Measurements from ENCODE around the gene MAFG. TPM values are rescaled to one million over a fixed set of nuclear protein-coding genes. Genes with fewer than 3 reads are reported as not detected.

Gene MAFG
- total and polyA plus RNA-seq, 2 of the 13 experiments (the other 11 are each of a cell fraction or from before 2014, with no cell fraction given), result 14.5 to 20.0 TPM

DNA sequence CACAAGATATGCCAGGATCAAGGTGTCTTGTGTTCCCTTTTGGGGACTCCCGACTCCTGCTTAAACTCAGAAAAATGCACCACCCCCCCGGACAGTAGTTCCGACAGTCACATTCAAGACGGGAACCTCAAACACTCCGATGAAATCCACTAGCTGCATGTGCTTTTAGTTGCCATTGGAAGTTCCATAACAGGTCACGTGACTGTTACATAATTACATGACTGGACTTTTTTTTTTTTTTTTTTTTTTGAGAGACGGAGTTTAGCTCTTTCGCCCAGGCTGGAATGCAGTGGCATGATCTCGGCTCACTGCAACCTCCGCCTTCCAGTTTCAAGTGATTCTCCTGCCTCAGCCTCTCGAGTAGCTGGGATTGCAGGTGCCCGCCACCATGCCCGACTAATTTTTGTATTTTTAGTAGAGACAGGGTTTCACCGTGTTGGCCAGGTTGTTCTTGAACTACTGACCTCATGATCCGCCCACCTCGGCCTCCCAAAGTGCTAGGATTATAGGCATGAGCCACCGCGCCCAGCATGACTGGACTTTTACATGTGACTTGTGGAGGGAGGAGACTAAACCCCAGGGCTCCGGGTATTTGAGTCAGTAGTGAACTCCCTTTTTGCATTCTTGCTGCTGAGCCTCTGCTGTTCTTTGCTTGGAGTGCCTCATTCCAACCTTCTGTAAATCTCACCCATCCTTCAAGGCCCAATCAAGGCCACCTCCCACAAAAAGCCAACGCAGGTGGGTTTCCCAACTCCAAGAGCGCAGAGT, 11.1 kb downstream of the MAFG start (continued):
- TF ChIP-seq TBX3 (IDR thresholded peaks at IDR 0.05; ENCODE audit: borderline replicate concordance), result no peak
- TF ChIP-seq ZNF572 (CRISPR knock-in tag; IDR thresholded peaks at IDR 0.05), result no peak
- TF ChIP-seq ZNF432 (CRISPR knock-in tag; IDR thresholded peaks at IDR 0.05; ENCODE audit: borderline replicate concordance), result no peak
- TF ChIP-seq ZNF703 (CRISPR knock-in tag; IDR thresholded peaks at IDR 0.05; ENCODE audit: borderline replicate concordance), result no peak
- TF ChIP-seq, protein P1, sequence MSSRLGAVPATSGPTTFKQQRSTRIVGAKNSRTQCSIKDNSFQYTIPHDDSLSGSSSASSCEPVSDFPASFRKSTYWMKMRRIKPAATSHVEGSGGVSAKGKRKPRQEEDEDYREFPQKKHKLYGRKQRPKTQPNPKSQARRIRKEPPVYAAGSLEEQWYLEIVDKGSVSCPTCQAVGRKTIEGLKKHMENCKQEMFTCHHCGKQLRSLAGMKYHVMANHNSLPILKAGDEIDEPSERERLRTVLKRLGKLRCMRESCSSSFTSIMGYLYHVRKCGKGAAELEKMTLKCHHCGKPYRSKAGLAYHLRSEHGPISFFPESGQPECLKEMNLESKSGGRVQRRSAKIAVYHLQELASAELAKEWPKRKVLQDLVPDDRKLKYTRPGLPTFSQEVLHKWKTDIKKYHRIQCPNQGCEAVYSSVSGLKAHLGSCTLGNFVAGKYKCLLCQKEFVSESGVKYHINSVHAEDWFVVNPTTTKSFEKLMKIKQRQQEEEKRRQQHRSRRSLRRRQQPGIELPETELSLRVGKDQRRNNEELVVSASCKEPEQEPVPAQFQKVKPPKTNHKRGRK (CRISPR knock-in tag; IDR thresholded peaks at IDR 0.05), result no peak
- TF ChIP-seq PAWR (CRISPR knock-in tag; IDR thresholded peaks at IDR 0.05; ENCODE audit: borderline replicate concordance), result no peak
- TF ChIP-seq POLR2G (IDR thresholded peaks at IDR 0.05; ENCODE audit: low read depth, low read length), result peak; percentile 41; the same call in 1 of the 2 replicates
- no peak for TF ChIP-seq CREM (IDR thresholded peaks at IDR 0.05)
- no peak for TF ChIP-seq CREM (CRISPR knock-in tag; IDR thresholded peaks at IDR 0.05)
- TF ChIP-seq ZFP82 (CRISPR knock-in tag; IDR thresholded peaks at IDR 0.05; ENCODE audit: borderline replicate concordance), result no peak
- TF ChIP-seq, protein P2, sequence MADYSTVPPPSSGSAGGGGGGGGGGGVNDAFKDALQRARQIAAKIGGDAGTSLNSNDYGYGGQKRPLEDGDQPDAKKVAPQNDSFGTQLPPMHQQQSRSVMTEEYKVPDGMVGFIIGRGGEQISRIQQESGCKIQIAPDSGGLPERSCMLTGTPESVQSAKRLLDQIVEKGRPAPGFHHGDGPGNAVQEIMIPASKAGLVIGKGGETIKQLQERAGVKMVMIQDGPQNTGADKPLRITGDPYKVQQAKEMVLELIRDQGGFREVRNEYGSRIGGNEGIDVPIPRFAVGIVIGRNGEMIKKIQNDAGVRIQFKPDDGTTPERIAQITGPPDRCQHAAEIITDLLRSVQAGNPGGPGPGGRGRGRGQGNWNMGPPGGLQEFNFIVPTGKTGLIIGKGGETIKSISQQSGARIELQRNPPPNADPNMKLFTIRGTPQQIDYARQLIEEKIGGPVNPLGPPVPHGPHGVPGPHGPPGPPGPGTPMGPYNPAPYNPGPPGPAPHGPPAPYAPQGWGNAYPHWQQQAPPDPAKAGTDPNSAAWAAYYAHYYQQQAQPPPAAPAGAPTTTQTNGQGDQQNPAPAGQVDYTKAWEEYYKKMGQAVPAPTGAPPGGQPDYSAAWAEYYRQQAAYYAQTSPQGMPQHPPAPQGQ (CRISPR knock-in tag; IDR thresholded peaks at IDR 0.05; ENCODE audit: borderline replicate concordance), result no peak
- TF ChIP-seq PITX1 (CRISPR knock-in tag; IDR thresholded peaks at IDR 0.05), result 0 out of 2 replicates have a peak, but pooled peaks have one; percentile 30
- TF ChIP-seq ZNF724P (CRISPR knock-in tag; IDR thresholded peaks at IDR 0.05; ENCODE audit: borderline replicate concordance), result no peak
- 0 out of 2 replicates have a peak, but pooled peaks have one; percentile 8 for TF ChIP-seq GATAD2A (CRISPR knock-in tag; IDR thresholded peaks at IDR 0.05)
- TF ChIP-seq ARHGAP35 (CRISPR knock-in tag; IDR thresholded peaks at IDR 0.05; ENCODE audit: borderline replicate concordance), result no peak
- TF ChIP-seq, protein P3, sequence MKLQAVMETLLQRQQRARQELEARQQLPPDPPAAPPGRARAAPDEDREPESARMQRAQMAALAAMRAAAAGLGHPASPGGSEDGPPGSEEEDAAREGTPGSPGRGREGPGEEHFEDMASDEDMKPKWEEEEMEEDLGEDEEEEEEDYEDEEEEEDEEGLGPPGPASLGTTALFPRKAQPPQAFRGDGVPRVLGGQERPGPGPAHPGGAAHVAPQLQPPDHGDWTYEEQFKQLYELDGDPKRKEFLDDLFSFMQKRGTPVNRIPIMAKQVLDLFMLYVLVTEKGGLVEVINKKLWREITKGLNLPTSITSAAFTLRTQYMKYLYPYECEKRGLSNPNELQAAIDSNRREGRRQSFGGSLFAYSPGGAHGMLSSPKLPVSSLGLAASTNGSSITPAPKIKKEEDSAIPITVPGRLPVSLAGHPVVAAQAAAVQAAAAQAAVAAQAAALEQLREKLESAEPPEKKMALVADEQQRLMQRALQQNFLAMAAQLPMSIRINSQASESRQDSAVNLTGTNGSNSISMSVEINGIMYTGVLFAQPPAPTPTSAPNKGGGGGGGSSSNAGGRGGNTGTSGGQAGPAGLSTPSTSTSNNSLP (IDR thresholded peaks at IDR 0.05; ENCODE audit: low read depth, low read length), result no peak
- TF ChIP-seq PHF21A (CRISPR knock-in tag; IDR thresholded peaks at IDR 0.05), result no peak
- no peak for TF ChIP-seq RCOR2 (CRISPR knock-in tag; IDR thresholded peaks at IDR 0.05)
- no peak for TF ChIP-seq SMAD9 (CRISPR knock-in tag; IDR thresholded peaks at IDR 0.05)

All from HepG2 (cell line).